ENCODE measurements around the gene UBXN10. TPM values are rescaled to one million over a fixed set of nuclear protein-coding genes. Genes with fewer than 3 reads are reported as not detected.

Gene UBXN10
- total and polyA plus RNA-seq, 2 of the 8 experiments (the other 6 are each of a cell fraction or from before 2014, with no cell fraction given): 0.43 to 0.68 TPM

- TF ChIP-seq YY1 (IDR thresholded peaks at IDR 0.05; ENCODE audit: low read depth, low read length) (no peak), SRF (IDR thresholded peaks at IDR 0.05; ENCODE audit: low read depth, low read length) (no peak), ASH2L (IDR thresholded peaks at IDR 0.05; ENCODE audit: low read length) (no peak), EP300 (IDR thresholded peaks at IDR 0.05; ENCODE audit: borderline replicate concordance in 1 of 2, low read depth in 2 of 2, low read length in 2 of 2) (no peak), JUN (IDR thresholded peaks at IDR 0.05; ENCODE audit: low read depth, low read length) (no peak)
Measured at GRCh38 chr1:20142001-20142710, 43.7 kb upstream of the UBXN10 start (continued).
